ENCODE data around the gene RBBP5.

DNA sequence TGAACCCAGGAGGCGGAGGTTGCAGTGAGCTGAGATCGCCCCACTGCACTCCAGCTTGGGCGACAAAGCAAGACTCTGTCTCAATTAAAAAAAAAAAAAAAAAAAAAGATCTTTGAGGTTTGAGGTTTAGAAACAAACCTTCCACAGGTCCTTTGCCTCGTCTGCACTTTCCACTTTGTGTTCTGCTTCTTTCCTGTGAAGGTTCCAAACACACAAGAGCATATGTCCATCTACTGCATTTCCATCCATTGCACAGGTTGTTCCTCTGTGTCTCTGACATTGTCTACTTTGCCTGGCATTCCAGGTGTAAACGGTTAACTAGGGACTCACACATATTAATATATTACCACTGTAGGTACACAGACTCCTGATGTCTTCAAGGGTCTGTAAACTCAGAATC lies 49.6 kb upstream of the RBBP5 start:
- TF ChIP-seq, protein P1, sequence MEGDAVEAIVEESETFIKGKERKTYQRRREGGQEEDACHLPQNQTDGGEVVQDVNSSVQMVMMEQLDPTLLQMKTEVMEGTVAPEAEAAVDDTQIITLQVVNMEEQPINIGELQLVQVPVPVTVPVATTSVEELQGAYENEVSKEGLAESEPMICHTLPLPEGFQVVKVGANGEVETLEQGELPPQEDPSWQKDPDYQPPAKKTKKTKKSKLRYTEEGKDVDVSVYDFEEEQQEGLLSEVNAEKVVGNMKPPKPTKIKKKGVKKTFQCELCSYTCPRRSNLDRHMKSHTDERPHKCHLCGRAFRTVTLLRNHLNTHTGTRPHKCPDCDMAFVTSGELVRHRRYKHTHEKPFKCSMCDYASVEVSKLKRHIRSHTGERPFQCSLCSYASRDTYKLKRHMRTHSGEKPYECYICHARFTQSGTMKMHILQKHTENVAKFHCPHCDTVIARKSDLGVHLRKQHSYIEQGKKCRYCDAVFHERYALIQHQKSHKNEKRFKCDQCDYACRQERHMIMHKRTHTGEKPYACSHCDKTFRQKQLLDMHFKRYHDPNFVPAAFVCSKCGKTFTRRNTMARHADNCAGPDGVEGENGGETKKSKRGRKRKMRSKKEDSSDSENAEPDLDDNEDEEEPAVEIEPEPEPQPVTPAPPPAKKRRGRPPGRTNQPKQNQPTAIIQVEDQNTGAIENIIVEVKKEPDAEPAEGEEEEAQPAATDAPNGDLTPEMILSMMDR (IDR thresholded peaks at IDR 0.05): no peak
- TF ChIP-seq E2F1 (CRISPR knock-in tag; IDR thresholded peaks at IDR 0.05) (no peak), MAX (CRISPR knock-in tag; IDR thresholded peaks at IDR 0.05) (no peak), ZNF121 (CRISPR knock-in tag; IDR thresholded peaks at IDR 0.05) (no peak), AFF4 (CRISPR knock-in tag; IDR thresholded peaks at IDR 0.05; ENCODE audit: borderline replicate concordance) (no peak), PREB (CRISPR knock-in tag; IDR thresholded peaks at IDR 0.05; ENCODE audit: borderline replicate concordance) (no peak), FOXJ3 (CRISPR knock-in tag; IDR thresholded peaks at IDR 0.05; ENCODE audit: borderline replicate concordance) (no peak), NFE2L1 (CRISPR knock-in tag; IDR thresholded peaks at IDR 0.05) (no peak), ZNF232 (CRISPR knock-in tag; IDR thresholded peaks at IDR 0.05) (no peak)
- TF ChIP-seq, protein P2, sequence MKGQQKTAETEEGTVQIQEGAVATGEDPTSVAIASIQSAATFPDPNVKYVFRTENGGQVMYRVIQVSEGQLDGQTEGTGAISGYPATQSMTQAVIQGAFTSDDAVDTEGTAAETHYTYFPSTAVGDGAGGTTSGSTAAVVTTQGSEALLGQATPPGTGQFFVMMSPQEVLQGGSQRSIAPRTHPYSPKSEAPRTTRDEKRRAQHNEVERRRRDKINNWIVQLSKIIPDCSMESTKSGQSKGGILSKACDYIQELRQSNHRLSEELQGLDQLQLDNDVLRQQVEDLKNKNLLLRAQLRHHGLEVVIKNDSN (CRISPR knock-in tag; IDR thresholded peaks at IDR 0.05): no peak
- TF ChIP-seq, protein P3, sequence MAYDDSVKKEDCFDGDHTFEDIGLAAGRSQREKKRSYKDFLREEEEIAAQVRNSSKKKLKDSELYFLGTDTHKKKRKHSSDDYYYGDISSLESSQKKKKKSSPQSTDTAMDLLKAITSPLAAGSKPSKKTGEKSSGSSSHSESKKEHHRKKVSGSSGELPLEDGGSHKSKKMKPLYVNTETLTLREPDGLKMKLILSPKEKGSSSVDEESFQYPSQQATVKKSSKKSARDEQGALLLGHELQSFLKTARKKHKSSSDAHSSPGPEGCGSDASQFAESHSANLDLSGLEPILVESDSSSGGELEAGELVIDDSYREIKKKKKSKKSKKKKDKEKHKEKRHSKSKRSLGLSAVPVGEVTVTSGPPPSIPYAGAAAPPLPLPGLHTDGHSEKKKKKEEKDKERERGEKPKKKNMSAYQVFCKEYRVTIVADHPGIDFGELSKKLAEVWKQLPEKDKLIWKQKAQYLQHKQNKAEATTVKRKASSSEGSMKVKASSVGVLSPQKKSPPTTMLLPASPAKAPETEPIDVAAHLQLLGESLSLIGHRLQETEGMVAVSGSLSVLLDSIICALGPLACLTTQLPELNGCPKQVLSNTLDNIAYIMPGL (CRISPR knock-in tag; IDR thresholded peaks at IDR 0.05): no peak
- TF ChIP-seq, protein P4, sequence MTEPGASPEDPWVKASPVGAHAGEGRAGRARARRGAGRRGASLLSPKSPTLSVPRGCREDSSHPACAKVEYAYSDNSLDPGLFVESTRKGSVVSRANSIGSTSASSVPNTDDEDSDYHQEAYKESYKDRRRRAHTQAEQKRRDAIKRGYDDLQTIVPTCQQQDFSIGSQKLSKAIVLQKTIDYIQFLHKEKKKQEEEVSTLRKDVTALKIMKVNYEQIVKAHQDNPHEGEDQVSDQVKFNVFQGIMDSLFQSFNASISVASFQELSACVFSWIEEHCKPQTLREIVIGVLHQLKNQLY (CRISPR knock-in tag; IDR thresholded peaks at IDR 0.05): no peak
